RWPE1 (cell line): ENCODE results near the gene BICC1.

Source experiments
- CTCF ChIA-PET: fragments of 350-600 bp; sonication (Branson Sonifier 250); formaldehyde crosslinking; extraction: SDS; loops from one replicate; lab custom pipeline; 2021; lab: Yijun Ruan, JAX
- POLR2A ChIA-PET: fragments of 400-600 bp; formaldehyde crosslinking; extraction: SDS; loops from one replicate; lab custom pipeline; 2020; ENCODE audit warnings: antibody characterized with exemption; ENCODE audit not compliant: low non-redundant PET; lab: Yijun Ruan, JAX
- DNase-seq: peaks from one replicate; pipeline ENCODE4 v3.0.0; 2012; ENCODE audit warnings: low spot score
- H3K27ac ChIP-seq: fragments of 450-650 bp; 2 replicates; pipeline ENCODE4 v1.5.1; 2017
- CTCF ChIP-seq: fragments of 450-650 bp; conservative IDR thresholded peaks from 2 replicates; pipeline ENCODE4 v1.5.1; 2017; ENCODE audit warnings: low read depth, mild to moderate bottlenecking

Gene BICC1

GRCh38 chr10:58767652-58768051, 255.0 kb downstream of the BICC1 start:
- H3K27ac ChIP-seq = no peak overlapping the region
- DNase-seq = no peak
- POLR2A ChIA-PET = no interaction called here
- no peak for TF ChIP-seq CTCF
- CTCF ChIA-PET = no interaction called here

GRCh38 chr10:58771863-58772262, 259.2 kb downstream of the BICC1 start:
- ChIA-PET CTCF (no interaction called here), POLR2A (no interaction called here)
- TF ChIP-seq CTCF = no peak
- no peak for DNase-seq
- H3K27ac ChIP-seq = no peak overlapping the region

- CTCF ChIA-PET = no interaction called here
Measured at GRCh38 chr10:58772758-58773157, 260.1 kb downstream of the BICC1 start.

GRCh38 chr10:58773341-58773740, 260.7 kb downstream of the BICC1 start:
- CTCF ChIA-PET = no interaction called here
- no peak overlapping the region for H3K27ac ChIP-seq
- no peak for TF ChIP-seq CTCF
- POLR2A ChIA-PET = no interaction called here
- DNase-seq = no peak

More at GRCh38 chr10:58772758-58773157, 260.1 kb downstream of the BICC1 start:
- H3K27ac ChIP-seq = no peak overlapping the region
- no peak for TF ChIP-seq CTCF
- DNase-seq = no peak
- POLR2A ChIA-PET = no interaction called here

- ChIA-PET POLR2A (no interaction called here), CTCF (no interaction called here)
- TF ChIP-seq CTCF = no peak
- no peak overlapping the region for H3K27ac ChIP-seq
- no peak for DNase-seq
Measured at GRCh38 chr10:58773944-58774343, 261.3 kb downstream of the BICC1 start.

- TF ChIP-seq CTCF = no peak
- POLR2A ChIA-PET = no interaction called here
- DNase-seq = peak; percentile 28
- CTCF ChIA-PET = interaction anchor here (0.5 to 0.7 kb wide), 4 partner anchors 36 to 1060 kb away, joined by 3 read pairs; no protein-coding TSS in a partner anchor
- H3K27ac ChIP-seq = no peak overlapping the region
Measured at GRCh38 chr10:58775960-58776567, 263.4 kb downstream of the BICC1 start.
